HG03045 (cell line): ENCODE results near the gene CHD2.
"Not testable (repeated sequence)": the region's sequence is repeated elsewhere in the genome, so short reads cannot be mapped to it uniquely, and the experiment has no call there.

Experiments used
- ATAC-seq: cut with Tn5 transposase; IDR thresholded peaks from one replicate; pipeline ENCODE4 v1.9.1; 2021; ENCODE audit warnings: mild to moderate bottlenecking, moderate library complexity; ENCODE audit not compliant: unreplicated experiment

The CHD2 gene

DNA sequence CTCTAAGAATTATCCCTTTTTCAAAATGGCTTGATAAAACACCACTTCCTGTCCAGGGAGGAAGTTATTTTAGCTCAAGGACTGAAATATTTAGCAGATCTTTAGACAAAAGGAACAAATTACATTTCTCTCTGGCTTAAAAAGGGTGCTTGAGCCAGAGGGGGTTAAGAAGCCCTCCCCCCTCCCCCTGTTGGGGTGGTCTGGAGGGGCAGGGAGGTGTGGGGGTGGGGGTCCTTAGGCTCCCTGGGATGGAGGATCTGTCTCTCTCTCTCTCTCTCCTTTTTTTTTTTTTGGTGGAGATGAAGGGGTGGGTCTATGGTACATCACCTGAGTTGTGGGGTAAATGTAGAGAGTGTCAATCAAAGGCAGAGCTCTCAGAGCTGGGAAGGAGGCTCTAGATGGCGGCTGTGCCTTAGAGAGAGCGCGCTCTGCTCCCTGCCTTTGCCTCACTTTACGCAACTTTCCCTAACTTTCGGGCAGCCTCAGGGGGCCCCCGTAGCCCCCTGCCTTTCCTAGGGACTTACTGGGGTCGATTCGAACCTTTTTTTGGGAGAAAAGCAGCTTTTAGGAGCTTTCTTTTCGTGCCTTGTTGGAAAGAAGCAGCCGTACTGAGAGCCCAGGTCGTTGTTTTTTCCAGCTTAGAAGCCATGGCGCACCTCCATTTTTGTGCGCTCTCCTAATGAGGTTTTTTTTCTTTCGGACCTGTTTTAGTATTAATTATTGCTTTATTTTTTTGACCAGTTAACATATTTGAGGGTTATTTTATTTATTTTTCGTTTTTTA, at the start of gene CHD2:
Gene CHD2 (plus strand): TSS at position 377 of the 783 bp plus-strand sequence. CDS start 914 bp downstream, outside the sequence.
- peak; percentile 55 for ATAC-seq

DNA sequence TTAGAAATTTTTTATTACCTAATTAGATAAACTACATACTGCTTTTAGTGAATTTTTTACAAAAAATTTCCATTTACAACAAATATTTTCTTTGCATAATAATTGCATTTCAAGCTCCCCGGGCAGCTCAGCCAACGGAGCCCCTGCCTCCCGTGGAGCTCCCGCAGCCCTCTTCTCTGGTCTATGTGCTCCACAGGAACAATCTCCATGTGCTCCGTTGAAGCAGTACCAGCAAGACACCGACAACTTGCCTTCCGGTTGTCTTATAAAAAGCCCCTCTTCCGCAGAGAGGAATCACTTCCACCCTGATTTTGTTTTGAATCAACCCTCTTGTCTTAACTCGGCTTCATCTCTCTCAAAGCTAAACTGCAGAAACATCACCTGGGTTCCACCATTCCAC, 46.9 kb upstream of the CHD2 start:
- no peak for ATAC-seq

DNA sequence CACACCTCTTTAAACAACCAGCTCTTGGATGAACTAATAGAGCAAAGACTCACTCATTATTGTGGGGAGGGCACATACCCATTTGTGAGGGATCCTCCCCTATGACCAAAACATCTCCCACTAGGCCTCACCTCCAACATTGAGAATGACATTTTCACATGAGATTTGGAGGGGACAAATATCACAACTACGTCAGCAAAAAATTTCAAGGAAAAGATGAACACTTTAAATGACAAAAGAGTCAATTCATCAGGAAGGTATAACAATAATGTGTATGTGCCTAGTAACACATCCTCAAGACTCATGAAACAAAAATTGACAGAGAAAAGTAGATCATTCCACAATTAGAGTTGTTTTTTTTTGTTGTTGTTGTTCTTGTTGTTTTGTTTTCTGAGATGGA, 38.4 kb upstream of the CHD2 start:
- ATAC-seq, result no peak

DNA sequence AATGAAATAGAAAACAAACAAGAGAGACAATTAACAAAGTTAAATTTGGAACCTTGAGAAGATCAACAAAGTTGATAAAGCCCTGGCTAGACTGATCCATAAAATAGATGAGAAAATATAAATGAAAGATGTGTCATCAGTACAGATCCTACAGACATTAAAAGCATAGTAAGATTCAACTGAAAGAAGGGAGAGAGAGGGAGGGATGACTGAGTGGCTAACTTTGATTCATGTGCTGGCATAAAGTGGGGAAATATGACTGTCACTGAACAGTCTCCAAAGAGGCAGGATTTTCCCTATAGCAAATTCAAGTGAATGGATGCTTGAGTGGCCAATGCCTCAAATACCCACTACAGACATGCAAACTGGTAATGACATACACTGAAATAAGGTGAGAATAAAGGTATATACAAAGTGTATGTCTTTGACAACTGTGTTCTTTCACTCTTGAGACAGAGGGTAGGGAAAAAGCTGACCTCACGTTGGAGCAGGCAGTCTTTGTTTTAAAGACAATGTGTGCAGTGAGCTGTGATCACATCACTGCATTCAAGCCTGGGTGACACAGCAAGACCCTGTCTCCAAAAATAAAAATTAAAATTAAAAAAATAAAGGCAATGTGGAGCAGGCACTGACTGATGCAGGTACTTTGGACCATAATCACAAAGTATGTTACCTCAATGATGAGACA, 35.9 kb upstream of the CHD2 start:
- no peak for ATAC-seq

DNA sequence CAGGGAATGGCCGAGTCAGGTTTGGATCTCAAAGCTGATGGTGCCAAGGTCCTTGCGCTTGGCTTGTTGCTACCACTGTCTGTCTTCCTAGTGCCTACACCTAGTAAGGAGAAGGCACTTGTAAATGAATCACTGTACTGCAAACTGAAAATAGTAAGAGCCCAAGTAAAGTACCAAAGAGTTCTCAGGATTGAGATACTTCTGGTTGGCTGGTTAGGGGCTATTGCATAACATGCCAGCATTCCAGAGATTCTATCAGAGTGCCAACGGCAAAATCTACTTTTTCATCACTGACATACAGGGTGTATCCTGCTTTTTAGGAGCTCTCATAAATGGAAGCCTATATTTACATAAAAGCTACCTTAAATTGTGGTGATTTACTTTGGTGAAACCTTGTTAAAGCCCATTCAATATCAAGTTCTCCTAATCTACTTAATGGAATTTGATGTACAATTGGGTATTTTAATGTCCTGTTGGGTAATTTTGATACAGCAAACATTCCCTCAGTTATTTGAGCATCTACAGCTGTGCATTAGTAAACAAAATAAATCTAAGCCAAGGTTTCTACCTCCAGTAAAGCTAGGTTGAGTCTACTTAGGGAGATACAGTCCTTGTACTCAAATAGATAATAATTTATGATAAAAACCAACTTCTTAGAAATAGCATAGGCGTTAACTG, 30.7 kb upstream of the CHD2 start:
- ATAC-seq, result no peak

DNA sequence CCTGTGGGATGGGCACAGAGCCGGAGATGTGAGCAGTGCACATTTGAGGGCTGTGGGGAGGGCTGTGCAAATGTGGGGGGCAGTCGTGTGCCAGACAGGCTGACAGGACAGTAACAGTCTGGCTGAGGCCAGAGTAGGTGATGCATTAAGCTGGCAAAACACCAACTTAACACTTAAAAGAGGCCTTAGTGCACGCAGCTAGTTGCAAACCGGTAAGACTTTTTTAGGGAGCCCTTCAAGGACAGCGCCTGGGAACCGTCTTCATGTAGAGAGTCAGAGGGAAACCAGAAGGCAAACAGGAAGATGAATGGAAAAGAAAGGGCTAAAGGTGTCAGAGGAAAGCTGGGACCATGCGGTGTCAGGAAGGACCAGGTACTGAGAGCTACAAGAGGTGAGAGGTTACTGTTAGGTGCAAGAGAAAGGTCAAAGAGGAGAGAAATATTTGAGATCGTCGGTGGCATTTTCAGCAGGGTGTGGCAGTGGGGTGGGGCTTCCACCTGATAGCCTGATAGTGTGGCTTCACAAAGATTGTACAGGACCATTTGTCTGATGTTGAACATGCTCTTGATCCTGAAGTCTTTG, 30.0 kb upstream of the CHD2 start:
- ATAC-seq, result no peak

DNA sequence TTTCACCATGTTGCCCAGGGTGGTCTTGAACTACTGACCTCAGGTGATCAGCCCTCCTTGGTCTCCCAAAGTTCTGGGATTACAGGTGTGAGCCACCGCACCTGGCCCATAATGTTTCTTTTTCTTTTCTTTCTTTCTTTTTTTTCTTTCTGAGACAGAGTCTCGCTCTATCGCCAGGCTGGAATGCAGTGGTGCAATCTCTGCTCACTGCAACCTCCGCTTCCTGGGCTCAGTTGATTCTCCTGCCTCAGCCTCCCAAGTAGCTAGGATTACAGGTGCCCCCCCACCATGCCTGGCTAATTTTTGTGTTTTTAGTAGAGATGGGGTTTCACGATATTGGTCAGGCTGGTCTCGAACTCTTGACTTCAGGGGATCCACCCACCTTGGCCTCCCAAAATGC, 27.2 kb upstream of the CHD2 start:
- not testable (repeated sequence) for ATAC-seq

DNA sequence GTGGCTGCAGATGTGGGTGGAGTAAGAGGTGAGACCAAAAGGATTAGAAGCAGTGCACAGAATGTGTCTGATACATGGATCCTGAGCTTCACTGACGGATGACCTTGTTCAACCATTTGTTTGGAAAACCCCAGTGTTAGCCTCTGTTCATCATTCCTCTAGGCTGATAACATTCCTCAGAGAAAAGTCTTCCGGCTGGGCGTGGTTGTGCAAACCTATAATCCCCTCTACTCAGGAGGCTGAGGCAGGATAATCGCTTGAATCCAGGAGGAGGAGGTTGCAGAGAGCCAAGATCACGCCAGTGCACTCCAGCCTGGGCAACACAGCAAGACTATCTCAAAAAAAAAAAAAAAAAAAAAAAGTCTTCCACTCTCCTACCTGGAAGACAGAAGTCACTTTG, 23.1 kb upstream of the CHD2 start:
- no peak for ATAC-seq

DNA sequence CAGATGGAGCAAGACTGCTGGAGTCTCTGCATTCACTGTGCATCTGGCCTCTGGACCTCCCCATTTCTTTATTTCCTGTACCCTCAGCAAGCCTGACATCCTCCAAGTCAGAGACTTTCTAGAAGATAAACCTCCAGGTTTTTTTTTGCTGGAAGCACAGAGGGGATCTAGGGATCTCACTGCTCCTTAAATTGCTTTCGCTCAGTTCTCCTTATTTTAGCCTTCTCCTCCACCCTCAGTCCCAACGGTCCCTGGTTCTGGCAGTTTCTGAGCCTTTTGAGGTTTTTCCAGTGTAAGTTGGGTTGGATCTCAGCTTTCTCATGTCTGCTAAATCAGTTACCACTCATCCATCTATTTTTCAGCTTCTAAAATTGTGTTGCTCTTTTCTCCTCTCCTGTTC, 22.7 kb upstream of the CHD2 start:
- ATAC-seq, result no peak

DNA sequence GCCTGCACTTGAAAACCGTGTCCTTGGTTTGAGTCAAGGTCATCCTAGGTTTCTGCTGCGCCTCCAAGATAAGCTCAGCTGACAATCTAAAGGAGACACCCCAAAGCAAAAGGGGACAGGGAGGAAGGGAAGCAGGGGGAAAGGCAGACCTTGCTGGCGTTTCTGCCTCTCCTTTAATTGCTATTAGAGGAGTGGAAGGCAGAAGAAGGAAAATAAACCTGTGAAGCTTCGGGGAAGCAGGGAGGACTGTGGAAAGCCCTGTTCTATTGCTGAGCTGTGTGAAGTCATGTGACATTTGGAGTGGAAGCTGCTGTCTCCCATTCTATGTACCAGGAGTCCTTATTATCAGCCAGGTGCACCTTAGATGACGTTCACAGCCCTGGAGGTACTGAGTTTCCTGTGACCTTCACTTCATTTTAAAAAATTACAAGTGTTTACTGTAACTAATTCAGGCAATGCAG, 21.5 kb upstream of the CHD2 start:
- ATAC-seq, result no peak

DNA sequence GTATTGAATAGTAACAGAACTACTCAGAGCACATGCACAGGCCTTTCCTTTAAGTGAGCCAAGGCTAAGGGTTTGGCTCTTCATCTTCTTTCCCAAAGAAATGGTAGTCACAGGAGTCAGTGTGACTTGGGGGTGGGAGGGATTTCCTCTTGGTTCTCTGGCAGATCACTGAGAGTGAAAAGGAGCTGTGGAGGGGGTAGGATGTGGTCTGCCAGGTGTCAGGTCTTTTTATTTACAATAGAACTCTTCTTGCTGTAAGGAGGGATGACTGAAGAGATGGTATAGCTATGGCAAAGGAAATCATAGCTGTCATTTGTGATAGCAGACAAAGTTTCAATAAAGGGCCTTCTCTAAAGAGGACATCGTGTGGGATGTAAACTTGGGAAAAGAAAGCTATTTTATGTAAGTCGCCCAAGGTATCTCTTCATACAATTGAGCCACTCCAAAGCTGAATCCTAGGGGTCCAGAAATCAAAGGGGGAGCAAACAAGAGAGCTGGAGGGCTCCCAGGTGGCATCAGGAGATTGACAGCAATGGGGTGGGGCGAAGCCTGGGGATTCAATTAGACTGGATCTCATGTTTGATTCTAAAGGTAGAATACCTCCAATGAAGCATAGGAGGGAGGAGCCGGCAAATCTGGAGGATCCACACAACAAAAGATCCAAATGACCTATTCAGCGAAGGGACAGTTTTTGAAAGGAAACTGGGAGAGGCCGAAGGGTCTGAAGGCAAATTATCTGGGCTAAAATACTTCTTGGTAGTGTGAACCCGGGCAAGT, 20.0 kb upstream of the CHD2 start:
- no peak for ATAC-seq

DNA sequence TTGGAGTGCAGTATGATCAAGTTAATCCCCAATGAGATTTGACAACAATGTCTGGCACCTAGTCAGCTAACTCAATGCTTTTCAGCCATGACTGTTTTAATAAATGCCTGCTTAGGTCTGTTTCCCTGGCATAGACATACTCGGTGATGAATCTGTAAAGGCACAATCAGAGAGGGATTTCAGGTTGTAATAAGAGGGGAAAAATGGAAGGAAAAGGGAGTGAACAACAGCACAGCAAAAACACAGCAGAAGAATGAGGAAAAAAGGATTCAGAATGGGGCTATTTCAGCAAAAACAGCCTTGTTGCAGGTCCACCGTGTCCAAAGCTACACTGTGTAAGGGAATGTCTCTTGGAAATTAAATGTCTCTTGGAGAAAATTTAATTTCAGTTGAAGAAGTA, 19.3 kb upstream of the CHD2 start:
- ATAC-seq, result no peak

DNA sequence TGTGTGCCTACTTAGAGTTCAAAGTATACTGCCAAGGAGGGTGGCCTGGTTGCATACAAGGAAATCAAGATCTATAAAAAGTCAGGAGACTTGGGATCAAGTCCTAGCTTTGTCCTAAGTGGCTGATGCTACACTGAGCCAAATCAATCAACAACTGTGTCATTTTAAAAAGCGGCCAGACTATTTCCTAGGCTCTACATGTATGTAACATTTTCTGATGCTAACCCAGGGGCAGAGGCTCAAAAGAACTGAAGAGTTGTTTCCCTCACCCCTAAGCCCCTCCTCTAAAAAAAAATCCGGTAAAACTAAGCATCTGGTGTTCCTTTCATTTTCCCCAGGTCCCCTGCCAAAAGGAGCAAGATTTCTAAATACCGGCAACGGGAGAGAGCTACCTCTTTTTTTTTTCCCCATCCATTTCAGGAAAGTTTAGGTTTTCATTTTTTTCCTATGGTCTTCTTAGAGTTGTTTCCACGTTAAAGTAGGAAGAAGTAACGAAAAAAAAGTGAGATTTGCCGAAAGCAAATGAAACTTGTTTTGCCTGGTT, 18.8 kb upstream of the CHD2 start:
- ATAC-seq, result no peak

DNA sequence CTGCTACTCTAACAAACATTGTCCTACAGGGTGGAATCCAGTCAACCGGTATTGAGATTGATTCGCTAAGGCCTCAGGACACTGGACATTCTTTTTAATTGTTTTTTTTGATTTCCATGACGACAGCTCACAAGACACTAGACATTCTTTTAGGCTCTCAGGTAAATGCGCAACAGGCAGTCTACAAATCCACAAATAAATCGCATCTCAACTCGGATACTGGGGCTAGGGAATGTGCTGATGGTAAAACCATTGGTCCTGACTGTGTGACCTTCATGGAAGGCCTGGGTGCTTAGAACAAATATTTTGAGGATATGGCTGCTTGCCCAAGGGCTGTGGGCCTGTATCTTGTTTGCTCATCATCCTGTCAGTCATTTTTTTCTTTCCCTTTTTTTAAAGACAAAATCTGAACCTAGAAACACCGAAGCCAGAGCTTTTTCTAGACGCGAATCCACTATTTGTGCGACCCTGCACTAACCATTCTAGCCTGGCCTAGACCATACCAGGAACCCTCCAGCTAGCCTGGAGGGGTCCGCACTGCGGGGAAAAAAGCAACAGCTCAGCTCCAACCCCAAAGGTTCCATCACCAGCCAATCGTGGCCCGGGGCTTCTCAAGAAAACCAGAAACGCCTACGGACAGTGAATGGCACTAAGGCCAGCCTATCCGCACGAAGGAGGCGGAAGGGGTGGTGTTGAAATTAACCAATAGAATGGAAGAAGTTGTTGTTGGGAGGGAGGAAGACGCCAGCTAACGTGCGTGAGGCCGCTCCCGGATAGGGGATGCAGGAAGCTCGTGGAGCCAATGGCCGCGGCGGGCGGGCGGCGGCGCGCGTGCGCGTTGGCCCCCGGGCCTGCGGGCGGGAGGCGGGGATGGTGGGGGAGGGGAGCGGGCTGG, 18.1 kb upstream of the CHD2 start:
- peak; percentile 96 for ATAC-seq

DNA sequence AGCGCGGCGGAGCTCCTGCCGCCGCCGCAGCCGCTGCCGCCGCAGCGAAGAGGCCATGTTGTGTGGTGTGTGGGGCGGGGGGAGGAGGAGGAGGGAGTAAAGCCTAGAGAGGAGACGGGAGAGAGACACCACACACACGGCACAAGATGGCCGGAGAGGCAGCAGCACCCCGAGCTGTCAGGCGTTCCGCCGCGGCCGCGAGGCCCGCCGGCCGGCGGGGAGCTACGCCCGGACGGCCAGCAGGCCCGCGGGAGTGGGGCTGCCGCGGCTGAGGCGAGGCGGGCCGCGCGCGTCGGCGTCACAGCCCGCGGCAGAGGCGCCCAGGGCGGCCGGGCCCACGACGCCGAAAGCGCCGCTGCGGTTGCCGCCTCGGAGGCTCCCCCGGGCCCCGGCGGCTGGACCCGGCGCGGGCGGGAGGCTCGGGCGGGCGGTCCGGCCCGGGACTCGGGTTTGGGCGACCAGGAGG, 17.4 kb upstream of the CHD2 start:
- peak; percentile 63 for ATAC-seq

DNA sequence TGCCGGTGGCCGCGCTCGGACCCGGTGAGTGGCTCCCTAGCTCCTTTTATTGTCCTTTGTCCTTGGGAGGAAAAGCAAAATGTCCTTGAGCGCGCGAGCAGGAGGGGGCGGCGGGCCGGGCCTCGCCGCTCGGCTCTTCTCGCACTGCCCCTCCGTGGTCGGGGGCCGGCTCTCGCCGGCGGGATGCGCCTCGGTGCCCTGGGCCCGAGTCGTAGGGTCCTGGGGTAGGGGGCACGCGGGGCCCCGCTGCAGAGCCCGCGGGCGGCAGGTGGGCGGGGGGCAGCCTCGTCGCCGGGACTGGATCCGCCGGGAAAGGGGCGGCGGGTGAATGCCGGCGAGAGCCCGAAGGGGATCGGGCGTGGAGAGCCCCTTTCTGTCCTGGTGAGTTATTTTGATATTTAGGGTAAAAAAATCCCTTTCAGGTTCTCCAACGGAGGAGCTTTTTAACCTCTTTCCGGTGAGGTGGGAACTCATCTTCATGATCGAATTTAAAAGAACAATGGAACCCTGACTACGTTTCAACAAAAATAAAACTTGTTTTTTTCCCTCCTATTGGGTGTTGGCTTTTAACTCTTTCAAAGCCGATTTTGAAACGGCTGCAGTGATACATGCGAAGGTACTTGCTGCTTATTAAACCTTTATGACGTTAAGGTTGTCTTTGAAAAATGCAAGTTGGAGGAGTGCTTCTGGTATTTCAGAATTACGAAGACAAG, 16.8 kb upstream of the CHD2 start:
- peak; percentile 4 for ATAC-seq

DNA sequence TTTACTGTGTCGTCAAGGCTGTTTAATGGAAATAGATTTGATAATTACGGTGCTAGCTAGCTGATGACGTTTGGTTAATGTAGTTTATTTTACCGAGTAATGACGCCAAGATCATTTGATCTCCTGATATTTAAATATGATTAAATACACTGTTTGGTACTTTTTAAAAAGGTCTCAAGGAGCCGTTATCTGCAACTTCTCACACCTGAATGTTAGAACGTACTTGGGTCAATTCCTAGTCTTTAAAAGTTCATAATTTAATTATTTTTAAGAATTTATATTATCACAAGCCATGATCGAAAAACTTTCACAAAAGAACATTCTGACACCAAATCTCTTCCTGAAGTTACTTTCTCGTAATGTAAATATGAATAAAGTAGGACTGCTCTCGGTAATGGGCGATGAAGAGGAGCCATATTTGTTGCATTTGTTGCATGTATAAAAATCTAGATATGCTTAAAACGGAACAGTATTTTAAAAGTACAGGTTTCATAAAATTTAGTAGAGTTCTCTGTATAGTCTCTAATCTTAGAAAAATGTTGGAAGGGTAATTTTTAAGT, 16.2 kb upstream of the CHD2 start:
- no peak for ATAC-seq
